Kasumi-1 (cell line): ENCODE data around the gene CCRL2.
A peak's percentile ranks its signal among the peaks of the same experiment; 100 is the strongest.
"Not testable (repeated sequence)": the region's sequence is repeated elsewhere in the genome, so short reads cannot be mapped to it uniquely, and the experiment has no call there.

Experiments used
- DNase-seq, 2 experiments: peaks; one replicate each; lab custom pipeline; 2025; lab: John Stamatoyannopoulos, UW

CCRL2 gene

GRCh38 chr3:46429250-46429649 is 22.2 kb downstream of the CCRL2 start:
- DNase-seq: no peak

- DNase-seq: no peak
Measured at GRCh38 chr3:46429671-46430070, 22.6 kb downstream of the CCRL2 start.

- not testable (repeated sequence) for DNase-seq
Measured at GRCh38 chr3:46430879-46431278, 23.8 kb downstream of the CCRL2 start.

DNA sequence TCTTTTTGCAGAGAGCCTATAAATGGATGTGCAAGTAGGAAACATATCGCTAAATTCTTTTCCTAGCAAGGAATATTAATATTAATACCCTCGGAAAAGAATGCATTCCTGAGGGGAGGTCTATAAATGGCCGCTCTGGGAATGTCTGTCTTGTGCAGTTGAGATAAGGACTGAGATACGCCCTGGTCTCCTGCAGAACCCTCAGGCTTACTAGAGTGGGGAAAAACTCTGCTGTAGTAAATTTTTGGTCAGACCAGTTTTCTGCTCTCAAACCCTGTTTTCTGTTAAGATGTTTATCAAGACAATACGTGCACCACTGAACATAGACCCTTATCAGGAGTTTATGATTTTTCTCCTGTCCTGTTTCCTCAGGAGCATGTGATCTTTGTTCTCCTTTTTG is 24.8 kb downstream of the CCRL2 start:
- not testable (repeated sequence) for DNase-seq

- peak; percentile 9 to 23 for DNase-seq
Measured at GRCh38 chr3:46433118-46433517, 26.1 kb downstream of the CCRL2 start.

DNA sequence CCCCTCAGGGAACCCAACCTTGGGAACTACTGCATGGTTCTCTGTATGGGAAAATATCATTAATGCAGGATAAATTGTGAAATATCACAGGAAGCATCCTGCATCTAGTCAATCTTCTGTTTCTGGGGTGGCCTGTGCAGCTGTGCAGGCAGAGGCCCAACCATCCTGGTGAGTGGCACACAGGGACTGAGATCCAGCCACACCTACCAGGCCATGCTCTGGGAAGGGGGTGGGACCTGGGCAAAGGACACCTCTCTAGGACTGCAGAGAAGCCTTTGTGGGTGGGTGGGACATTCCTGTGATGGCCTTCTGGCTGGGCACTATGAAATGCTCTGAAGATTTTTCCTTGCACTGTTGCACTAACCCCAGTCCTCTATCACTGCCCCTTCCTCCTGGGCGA is 26.8 kb downstream of the CCRL2 start:
- no peak for DNase-seq

- no peak for DNase-seq
Measured at GRCh38 chr3:46435081-46435726, 28.1 kb downstream of the CCRL2 start.

GRCh38 chr3:46438831-46439230 is 31.8 kb downstream of the CCRL2 start:
- DNase-seq: no peak

GRCh38 chr3:46440531-46441294 is 33.7 kb downstream of the CCRL2 start:
- peak; percentile 75 to 82 for DNase-seq

- DNase-seq: peak; percentile 69 to 76
Measured at GRCh38 chr3:46442576-46443530, 35.8 kb downstream of the CCRL2 start.

- DNase-seq: peak in 1 of 2 experiments; percentile 5
Measured at GRCh38 chr3:46447228-46447985, 40.3 kb downstream of the CCRL2 start.

DNA sequence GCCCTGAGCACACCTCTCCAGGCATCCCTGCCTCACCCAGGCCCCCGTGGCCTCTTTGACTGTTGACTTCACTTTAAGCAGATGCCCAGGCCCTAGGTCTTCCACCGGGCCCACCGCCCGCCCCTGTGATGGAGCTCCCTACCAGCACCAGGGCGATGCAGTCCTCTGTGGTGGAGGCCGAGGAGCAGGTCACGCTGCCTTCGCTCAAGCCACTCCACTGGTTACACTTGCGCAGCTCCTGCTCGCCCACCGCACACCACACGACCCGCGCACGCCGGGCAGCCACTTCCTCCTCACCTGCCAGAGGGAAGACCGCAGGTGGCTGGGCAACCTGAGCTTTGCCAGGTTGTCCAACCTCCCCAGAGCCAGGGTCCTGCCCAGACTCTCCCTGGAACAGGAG is 41.7 kb downstream of the CCRL2 start:
- no peak for DNase-seq

GRCh38 chr3:46449755-46450552 is 42.9 kb downstream of the CCRL2 start:
- DNase-seq: peak in 1 of 2 experiments; percentile 16

DNA sequence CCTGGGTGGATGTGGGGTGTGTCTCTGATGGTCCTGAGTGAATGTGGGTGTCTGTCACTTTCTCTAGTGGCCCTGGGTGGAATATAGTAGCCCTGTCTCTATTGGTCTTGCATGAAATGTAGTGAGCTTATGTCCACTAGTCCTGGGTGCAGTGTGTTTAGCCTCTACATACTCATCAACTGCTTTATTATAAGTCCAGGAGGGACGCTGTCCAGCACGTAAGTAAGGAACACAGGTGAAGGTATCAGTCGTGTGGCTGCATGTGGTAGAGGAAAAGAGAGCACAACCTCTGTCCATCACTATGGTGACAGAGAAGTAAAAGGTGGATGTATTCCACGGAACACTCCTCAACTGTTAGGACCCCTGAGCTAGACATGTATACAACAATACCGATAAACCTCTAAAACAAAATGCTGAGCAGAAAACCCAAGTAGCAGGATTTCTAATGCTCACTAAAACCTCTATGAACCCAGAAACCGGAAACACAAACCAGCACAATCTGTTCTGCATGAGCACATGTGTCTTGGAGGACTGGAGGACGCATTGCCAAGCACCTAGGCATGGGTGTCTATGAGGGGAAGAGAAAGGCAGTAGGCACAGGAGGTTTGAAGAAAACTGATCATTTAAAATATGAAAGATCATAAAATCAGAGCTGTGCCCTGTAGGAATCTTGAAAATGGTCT is 46.6 kb downstream of the CCRL2 start:
- DNase-seq: no peak

DNA sequence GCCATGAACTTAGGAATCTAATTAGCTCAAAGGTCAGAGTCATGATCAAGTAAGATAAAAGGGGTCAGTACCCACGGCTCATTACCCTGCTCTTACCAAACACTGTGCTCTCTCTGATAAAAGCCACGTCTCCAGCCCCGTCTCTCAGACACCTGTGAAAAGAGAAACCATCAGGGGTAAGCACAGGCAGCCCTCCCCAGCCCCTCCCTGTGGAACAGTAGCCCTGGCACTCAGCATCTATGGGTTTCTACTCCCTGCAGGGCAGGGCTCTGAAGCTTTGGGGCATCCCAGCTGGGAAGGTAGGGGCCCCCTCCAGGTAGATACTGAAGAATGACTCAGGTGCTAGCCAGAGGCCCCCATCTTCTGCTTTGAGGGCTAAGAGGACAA is 47.1 kb downstream of the CCRL2 start:
- no peak for DNase-seq

DNA sequence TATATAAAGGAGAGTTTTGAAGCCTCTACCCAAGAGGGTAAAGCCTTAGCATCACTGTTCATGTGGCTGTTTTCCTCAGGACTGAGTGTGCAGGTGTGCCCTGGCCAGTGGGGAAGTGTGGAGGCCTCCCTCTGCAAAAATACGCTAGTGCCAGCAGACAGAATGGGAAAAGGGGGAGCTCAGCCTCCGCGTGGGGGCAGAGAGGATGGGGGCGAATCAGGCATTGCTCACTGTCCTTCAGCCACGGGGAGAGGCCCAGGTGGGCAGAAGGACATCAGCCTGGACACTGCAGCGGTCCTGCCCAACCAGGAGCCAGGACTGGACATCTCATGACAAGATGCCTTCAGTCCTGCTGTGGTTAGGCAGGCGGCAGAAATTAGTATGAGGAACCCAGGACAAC is 47.5 kb downstream of the CCRL2 start:
- no peak for DNase-seq

DNA sequence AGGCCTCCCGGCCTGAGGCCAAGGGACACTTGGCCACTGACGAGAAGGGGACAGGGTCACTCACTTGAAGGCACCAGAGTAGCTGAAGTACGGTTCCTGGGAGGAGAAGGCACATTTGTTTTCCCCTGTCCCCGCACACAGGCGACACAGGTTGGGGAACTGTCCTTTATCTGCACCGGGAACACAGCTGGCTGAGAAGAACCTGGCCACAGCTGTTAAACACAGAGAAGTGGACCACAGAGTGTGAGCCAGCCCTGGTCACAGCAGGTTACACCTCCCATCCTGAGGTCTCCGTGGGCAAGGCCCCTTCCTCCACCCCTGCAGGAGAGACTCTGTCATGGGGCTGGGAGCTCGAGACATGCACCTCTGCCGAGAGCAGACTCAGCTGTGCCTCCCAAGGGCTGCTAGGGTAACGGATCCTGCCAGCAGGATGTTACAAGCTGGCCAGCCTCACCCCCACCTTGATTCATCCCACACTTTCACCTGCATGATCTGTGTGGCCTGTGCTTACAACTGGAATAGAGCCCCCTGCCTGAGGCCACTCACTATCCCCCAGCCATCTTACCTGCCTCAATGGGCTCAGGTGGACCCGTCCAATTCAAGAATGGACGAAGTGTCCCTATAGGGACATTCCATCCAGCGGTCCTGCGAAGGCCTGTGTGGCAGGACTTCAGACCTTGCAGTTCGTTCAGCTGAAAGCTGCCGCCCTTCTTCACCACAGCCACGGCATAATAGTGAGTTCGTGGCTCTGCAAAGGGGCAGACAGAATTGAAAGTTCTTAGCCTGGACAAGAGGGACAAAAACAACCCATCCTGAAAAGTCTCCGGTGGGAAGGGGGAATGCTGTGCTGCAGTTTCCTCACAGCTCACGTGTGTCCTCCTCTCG is 48.4 kb downstream of the CCRL2 start:
- DNase-seq: no peak

DNA sequence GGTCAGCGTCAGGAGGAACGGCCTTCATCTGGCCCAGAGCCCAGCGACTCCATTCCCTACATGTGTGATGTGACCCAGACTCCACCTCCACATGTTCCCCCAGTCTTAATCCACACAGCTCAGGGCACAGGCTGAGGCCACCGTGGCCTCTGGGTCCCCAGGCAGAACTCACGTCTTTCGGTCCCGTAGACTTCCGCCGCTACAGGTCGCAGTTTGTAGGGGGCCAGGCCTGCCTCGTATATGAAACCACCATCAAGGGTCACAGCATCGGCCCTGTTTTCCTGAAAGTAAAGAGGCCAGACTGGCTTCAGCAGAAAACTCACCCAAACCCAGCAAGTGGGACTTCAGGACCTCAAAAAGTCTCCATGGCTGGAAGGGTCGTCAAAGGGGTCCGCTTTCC is 49.1 kb downstream of the CCRL2 start:
- no peak for DNase-seq
